ENCODE measurements around the gene TFDP1. TPM values are rescaled to one million over a fixed set of nuclear protein-coding genes. Genes with fewer than 3 reads are reported as not detected.

Gene TFDP1
- total RNA-seq, 5 donors from 2014 or later (not counting 1 experiment from before 2014, with no cell fraction given), result 25.8 to 38.3 (median 34.1) TPM

DNA sequence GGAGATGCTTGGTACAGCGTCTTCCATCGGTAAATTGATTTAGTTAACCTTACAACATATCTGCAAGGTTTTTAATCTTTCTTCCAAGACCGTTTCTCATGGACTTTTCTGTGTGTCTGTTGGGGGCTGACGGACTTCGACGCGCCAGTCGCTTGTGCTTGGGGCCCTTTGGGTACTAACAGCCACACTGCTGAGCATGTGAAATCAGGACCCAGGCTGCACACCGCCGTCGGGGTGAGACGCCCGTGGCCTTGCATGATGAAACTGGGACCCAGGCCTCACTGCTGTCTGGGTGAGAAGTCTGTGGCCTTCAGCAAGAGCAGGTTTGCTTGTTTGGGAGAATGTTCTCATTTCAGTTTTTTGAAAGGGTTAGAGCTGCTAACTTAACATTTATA lies 63.7 kb downstream of the TFDP1 start:
- Mint-ChIP-seq H3K4me3 (peak overlapping the region in 1 of 3 donors; percentile 69), H3K27me3 (no peaks in the 10 kb centered on the region), H3K27ac (no peak overlapping the region), H3K36me3 (no peaks in the 10 kb centered on the region), H3K4me1 (peaks cover 18 to 25% (median 21%) of the 10 kb centered on the region in 3 donors), H3K9me3 (no peaks in the 10 kb centered on the region)
- Histone ChIP-seq H3K27ac (ENCODE audit: low read length) (no peak overlapping the region), H3K4me1 (ENCODE audit: control insufficient read depth in 1 of 2, extremely low read depth in 1 of 2, insufficient read depth in 2 of 2, low read length in 2 of 2) (peaks cover 0 to 28% of the 10 kb centered on the region in 2 experiments), H3K36me3 (ENCODE audit: control insufficient read depth in 2 of 2, extremely low read depth in 1 of 2, insufficient read depth in 1 of 2, low read length in 1 of 2) (no peaks in the 10 kb centered on the region), H3K9me3 (no peaks in the 10 kb centered on the region), H3K27me3 (replicated peaks in 1 of 2; ENCODE audit: control insufficient read depth in 2 of 2, extremely low read depth in 1 of 2, insufficient read depth in 2 of 2, low read length in 1 of 2) (no peaks in the 10 kb centered on the region), H3K4me3 (ENCODE audit: control insufficient read depth in 1 of 2, extremely low read depth in 1 of 2, low read length in 1 of 2) (no peak overlapping the region)
- DNase-seq (peak in 1 of 35 experiments; percentile 1), ATAC-seq (replicated peaks in 1 of 4) (no peak)
- ChIA-PET POLR2A (no interaction called here), CTCF (interaction anchor here in 1 of 2 donors (0.6 kb wide), 1 partner anchor 25 kb away, joined by 3 read pairs; no protein-coding TSS in a partner anchor)
- WGBS (ENCODE audit: insufficient coverage), result 97% methylated on average over 12 of the region's 13 CpGs

DNA sequence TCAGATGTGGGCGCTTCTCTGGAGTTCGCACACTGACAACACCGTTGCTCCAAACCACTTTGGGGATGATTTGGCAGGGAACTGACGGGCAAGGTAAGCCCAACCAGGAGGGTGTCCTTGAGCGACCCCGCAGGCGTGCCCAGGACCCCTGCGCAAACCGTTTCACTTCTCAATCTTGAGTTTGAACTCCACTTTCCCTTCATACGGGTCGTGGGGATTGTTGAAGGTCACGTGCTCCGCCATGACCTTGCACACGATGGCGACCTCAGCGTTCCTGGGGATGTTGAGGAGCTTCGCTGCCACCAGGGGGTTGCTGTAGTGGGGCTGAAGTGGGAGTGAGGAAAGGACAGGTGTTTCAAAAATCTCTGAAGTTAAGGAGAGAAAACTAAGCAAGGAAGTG lies 64.7 kb downstream of the TFDP1 start:
- no peaks in the 10 kb centered on the region for H3K9me3 Mint-ChIP-seq
- no peaks in the 10 kb centered on the region for H3K27me3 ChIP-seq (replicated peaks in 1 of 2; ENCODE audit: control insufficient read depth in 2 of 2, extremely low read depth in 1 of 2, insufficient read depth in 2 of 2, low read length in 1 of 2)
- H3K27ac ChIP-seq (ENCODE audit: low read length), result no peak overlapping the region
- peaks cover 0 to 38% of the 10 kb centered on the region in 2 experiments for H3K4me1 ChIP-seq (ENCODE audit: control insufficient read depth in 1 of 2, extremely low read depth in 1 of 2, insufficient read depth in 2 of 2, low read length in 2 of 2)
- H3K4me3 ChIP-seq (ENCODE audit: control insufficient read depth in 1 of 2, extremely low read depth in 1 of 2, low read length in 1 of 2), result no peak overlapping the region
- WGBS (ENCODE audit: insufficient coverage), result 94% methylated on average over 13 of the region's 17 CpGs
- no peak overlapping the region for H3K4me3 Mint-ChIP-seq
- DNase-seq (no peak), ATAC-seq (replicated peaks in 1 of 4) (no peak)
- no peaks in the 10 kb centered on the region for H3K27me3 Mint-ChIP-seq
- ChIA-PET CTCF (no interaction called here), POLR2A (no interaction called here)
- H3K36me3 ChIP-seq (ENCODE audit: control insufficient read depth in 2 of 2, extremely low read depth in 1 of 2, insufficient read depth in 1 of 2, low read length in 1 of 2), result no peaks in the 10 kb centered on the region
- peaks cover 18 to 29% (median 27%) of the 10 kb centered on the region in 3 donors for H3K4me1 Mint-ChIP-seq
- H3K36me3 Mint-ChIP-seq, result no peaks in the 10 kb centered on the region
- no peaks in the 10 kb centered on the region for H3K9me3 ChIP-seq
- H3K27ac Mint-ChIP-seq, result no peak overlapping the region

DNA sequence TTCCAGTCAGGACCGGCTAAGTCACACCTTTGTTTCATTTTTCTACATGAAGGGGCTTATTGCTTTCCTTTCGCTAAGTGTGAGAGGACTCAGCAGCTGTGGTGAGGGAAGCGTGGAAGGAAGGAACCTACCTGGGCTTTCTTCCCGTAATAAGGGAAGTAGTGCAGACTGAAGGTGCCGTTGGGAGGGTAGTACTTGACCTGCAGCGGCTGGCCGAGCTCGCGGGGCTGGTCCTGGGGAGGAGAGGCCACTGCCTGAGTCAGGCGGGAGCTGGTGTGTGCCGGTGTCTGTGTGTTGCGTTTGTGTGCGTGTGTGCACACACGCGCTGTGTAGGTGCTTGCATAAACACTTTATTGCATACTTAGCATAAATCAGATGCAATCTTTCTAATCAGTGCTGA lies 65.7 kb downstream of the TFDP1 start:
- H3K4me1 ChIP-seq (ENCODE audit: control insufficient read depth in 1 of 2, extremely low read depth in 1 of 2, insufficient read depth in 2 of 2, low read length in 2 of 2), result peaks cover 0 to 40% of the 10 kb centered on the region in 2 experiments
- no peaks in the 10 kb centered on the region for H3K36me3 Mint-ChIP-seq
- no peaks in the 10 kb centered on the region for H3K36me3 ChIP-seq (ENCODE audit: control insufficient read depth in 2 of 2, extremely low read depth in 1 of 2, insufficient read depth in 1 of 2, low read length in 1 of 2)
- H3K4me3 Mint-ChIP-seq, result no peak overlapping the region
- POLR2A ChIA-PET, result no interaction called here
- peaks cover 18 to 29% (median 27%) of the 10 kb centered on the region in 3 donors for H3K4me1 Mint-ChIP-seq
- no peaks in the 10 kb centered on the region for H3K27me3 ChIP-seq (replicated peaks in 1 of 2; ENCODE audit: control insufficient read depth in 2 of 2, extremely low read depth in 1 of 2, insufficient read depth in 2 of 2, low read length in 1 of 2)
- no peaks in the 10 kb centered on the region for H3K9me3 Mint-ChIP-seq
- DNase-seq (peak in 2 of 35 experiments; percentile 5 to 18), ATAC-seq (replicated peaks in 1 of 4) (no peak)
- CTCF ChIA-PET, result no interaction called here
- H3K4me3 ChIP-seq (ENCODE audit: control insufficient read depth in 1 of 2, extremely low read depth in 1 of 2, low read length in 1 of 2), result no peak overlapping the region
- H3K27me3 Mint-ChIP-seq, result no peaks in the 10 kb centered on the region
- WGBS (ENCODE audit: insufficient coverage), result 96% methylated on average over 12 of the region's 15 CpGs
- H3K27ac ChIP-seq (ENCODE audit: low read length), result no peak overlapping the region
- H3K27ac Mint-ChIP-seq, result no peak overlapping the region
- no peaks in the 10 kb centered on the region for H3K9me3 ChIP-seq

DNA sequence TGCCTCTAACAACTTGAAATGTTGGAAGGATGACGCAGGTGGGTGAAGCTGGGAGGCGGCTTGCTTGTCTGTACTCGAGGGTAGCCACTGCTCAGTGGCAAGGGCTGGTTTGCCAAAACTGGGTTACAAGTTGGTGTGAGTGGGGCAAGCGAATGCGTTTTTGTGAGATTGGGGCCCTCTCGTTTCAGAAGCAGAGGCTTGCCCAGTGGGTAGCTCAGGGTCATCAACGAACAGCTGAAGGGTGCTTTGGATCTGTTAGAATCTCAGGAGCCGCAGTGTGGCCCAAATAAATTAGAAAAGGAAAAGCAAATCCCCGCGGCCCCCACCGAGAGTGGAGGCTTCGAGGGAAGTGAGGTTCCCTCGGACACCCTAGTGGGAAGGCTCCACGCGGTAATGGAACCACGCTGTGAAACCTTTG lies 66.2 kb downstream of the TFDP1 start:
- WGBS (ENCODE audit: insufficient coverage), result 95% methylated on average over 11 of the region's 16 CpGs

DNA sequence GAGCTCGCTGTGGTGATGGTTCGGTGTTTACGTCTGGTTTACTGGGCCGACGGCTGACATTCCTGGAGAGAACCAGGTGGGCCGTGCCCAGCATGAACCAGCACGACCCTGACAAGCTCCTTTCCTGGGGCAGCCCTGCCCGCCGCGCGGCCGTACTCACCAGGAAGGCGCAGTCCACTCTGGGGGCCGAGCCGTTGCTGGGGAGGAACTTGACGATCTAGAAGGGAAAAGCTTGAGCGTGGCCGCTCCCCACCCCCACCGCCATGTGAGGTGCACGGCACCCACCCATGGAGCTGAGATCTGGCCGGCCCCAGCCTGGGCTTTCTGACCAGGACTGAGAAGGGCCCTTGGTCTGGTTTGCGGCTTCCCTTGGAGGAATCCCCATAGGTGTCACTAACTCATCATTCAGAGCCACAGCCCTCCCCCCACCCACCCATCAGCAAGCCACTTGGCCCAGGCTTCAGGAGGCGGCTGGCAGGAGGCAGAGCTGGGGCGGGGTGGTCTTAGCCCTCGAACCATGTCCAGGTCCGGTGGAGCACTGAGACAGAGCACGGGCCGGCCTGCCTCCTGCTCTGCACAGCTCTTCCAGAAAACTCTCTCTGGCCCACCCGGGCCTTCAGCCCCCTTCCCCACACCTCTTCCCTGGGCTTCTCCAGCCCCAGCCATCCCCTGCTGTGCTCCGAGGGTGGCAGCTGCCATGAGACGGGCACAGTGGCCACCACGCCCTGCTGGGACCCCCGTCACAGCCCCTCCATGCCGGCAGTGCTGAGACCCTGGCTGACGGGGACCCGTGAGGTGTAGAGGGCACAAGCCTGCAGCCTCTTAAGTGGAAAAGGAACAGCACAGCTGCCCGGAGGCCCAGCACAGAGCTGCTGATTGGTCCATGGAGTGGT lies 67.2 kb downstream of the TFDP1 start:
- ATAC-seq (replicated peaks in 1 of 4), result no peak
- H3K36me3 ChIP-seq (ENCODE audit: control insufficient read depth in 2 of 2, extremely low read depth in 1 of 2, insufficient read depth in 1 of 2, low read length in 1 of 2), result no peaks in the 10 kb centered on the region
- peaks cover 6 to 20% (median 16%) of the 10 kb centered on the region in 3 donors for H3K4me1 Mint-ChIP-seq
- no peaks in the 10 kb centered on the region for H3K9me3 Mint-ChIP-seq
- H3K27ac ChIP-seq (ENCODE audit: low read length), result no peak overlapping the region
- peak in 2 of 35 experiments; percentile 11 to 23 for DNase-seq
- H3K4me3 Mint-ChIP-seq, result no peak overlapping the region
- ChIA-PET POLR2A (no interaction called here), CTCF (no interaction called here)
- WGBS (ENCODE audit: insufficient coverage), result 94% methylated on average over 29 of the region's 37 CpGs
- no peaks in the 10 kb centered on the region for H3K27me3 Mint-ChIP-seq
- no peaks in the 10 kb centered on the region for H3K9me3 ChIP-seq
- H3K27me3 ChIP-seq (replicated peaks in 1 of 2; ENCODE audit: control insufficient read depth in 2 of 2, extremely low read depth in 1 of 2, insufficient read depth in 2 of 2, low read length in 1 of 2), result no peaks in the 10 kb centered on the region
- H3K27ac Mint-ChIP-seq, result no peak overlapping the region
- H3K4me1 ChIP-seq (ENCODE audit: control insufficient read depth in 1 of 2, extremely low read depth in 1 of 2, insufficient read depth in 2 of 2, low read length in 2 of 2), result peaks cover 0 to 32% of the 10 kb centered on the region in 2 experiments
- H3K36me3 Mint-ChIP-seq, result no peaks in the 10 kb centered on the region
- H3K4me3 ChIP-seq (ENCODE audit: control insufficient read depth in 1 of 2, extremely low read depth in 1 of 2, low read length in 1 of 2), result no peak overlapping the region

More for the DNA sequence above, 66.2 kb downstream of the TFDP1 start:
- H3K27ac Mint-ChIP-seq, result no peak overlapping the region
- CTCF ChIA-PET, result no interaction called here
- peaks cover 0 to 40% of the 10 kb centered on the region in 2 experiments for H3K4me1 ChIP-seq (ENCODE audit: control insufficient read depth in 1 of 2, extremely low read depth in 1 of 2, insufficient read depth in 2 of 2, low read length in 2 of 2)
- ATAC-seq (replicated peaks in 1 of 4), result no peak
- no peak overlapping the region for H3K4me3 ChIP-seq (ENCODE audit: control insufficient read depth in 1 of 2, extremely low read depth in 1 of 2, low read length in 1 of 2)
- no peak overlapping the region for H3K27ac ChIP-seq (ENCODE audit: low read length)
- H3K36me3 Mint-ChIP-seq, result no peaks in the 10 kb centered on the region
- H3K9me3 ChIP-seq, result no peaks in the 10 kb centered on the region
- peaks cover 16 to 29% (median 26%) of the 10 kb centered on the region in 3 donors for H3K4me1 Mint-ChIP-seq
- no peaks in the 10 kb centered on the region for H3K27me3 ChIP-seq (replicated peaks in 1 of 2; ENCODE audit: control insufficient read depth in 2 of 2, extremely low read depth in 1 of 2, insufficient read depth in 2 of 2, low read length in 1 of 2)
- H3K36me3 ChIP-seq (ENCODE audit: control insufficient read depth in 2 of 2, extremely low read depth in 1 of 2, insufficient read depth in 1 of 2, low read length in 1 of 2), result no peaks in the 10 kb centered on the region
- POLR2A ChIA-PET, result no interaction called here
- peak in 1 of 35 experiments; percentile 6 for DNase-seq
- no peak overlapping the region for H3K4me3 Mint-ChIP-seq
- no peaks in the 10 kb centered on the region for H3K9me3 Mint-ChIP-seq
- no peaks in the 10 kb centered on the region for H3K27me3 Mint-ChIP-seq

DNA sequence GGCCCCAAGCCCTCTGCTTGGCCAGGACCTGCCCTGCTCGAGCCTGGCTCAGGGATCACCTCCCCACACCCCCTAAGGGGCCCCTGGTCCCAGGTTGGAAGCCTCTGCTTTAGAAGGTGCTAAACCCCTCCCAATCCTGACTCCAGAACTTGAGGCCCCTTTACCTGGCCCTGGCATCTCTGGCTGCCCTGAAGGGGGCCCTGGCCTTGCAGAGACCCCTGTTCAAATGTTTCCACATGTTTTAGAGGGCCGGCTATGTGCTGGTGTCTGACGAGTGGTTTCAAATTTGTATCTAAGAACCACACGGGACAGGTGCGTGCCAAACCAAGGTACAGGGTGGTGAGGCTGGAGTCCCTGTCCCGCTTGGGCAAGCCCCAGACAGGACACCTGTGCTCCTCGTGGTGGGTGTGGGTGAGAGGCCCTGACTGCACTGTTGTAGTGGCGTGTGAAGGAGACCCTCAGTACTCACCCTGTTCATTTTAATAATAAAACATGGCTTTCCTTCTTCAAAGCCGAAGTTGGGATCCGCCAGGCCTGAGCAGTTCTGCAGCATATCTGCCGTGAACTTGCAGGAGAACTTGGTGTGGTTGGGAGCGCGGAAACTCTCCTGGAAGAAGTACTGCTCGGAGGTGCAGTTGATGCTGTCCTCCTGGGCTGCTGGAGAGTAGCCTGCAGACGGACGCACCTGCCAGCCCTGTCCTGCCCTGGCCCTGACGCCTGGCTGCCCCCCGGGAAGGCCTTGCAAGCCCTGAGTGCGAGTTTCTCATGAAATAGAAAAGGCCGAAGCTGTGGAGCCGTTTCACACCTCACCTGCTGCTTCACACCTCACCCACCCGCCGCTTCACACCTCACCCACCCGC lies 68.1 kb downstream of the TFDP1 start:
- DNase-seq (peak in 1 of 35 experiments; percentile 8), ATAC-seq (replicated peaks in 1 of 4) (peak in 1 of 4 experiments; percentile 32)
- no peak overlapping the region for H3K4me3 Mint-ChIP-seq
- H3K27me3 Mint-ChIP-seq, result no peaks in the 10 kb centered on the region
- H3K27ac ChIP-seq (ENCODE audit: low read length), result peak overlapping the region; percentile 29
- H3K9me3 ChIP-seq, result no peaks in the 10 kb centered on the region
- no peak overlapping the region for H3K4me3 ChIP-seq (ENCODE audit: control insufficient read depth in 1 of 2, extremely low read depth in 1 of 2, low read length in 1 of 2)
- H3K36me3 Mint-ChIP-seq, result no peaks in the 10 kb centered on the region
- POLR2A ChIA-PET, result no interaction called here
- peaks cover 0 to 26% of the 10 kb centered on the region in 2 experiments for H3K4me1 ChIP-seq (ENCODE audit: control insufficient read depth in 1 of 2, extremely low read depth in 1 of 2, insufficient read depth in 2 of 2, low read length in 2 of 2)
- peaks cover 0 to 12% (median 8%) of the 10 kb centered on the region in 3 donors for H3K4me1 Mint-ChIP-seq
- CTCF ChIA-PET, result no interaction called here
- 92% methylated on average over 16 of the region's 24 CpGs for WGBS (ENCODE audit: insufficient coverage)
- H3K27ac Mint-ChIP-seq, result no peak overlapping the region
- no peaks in the 10 kb centered on the region for H3K36me3 ChIP-seq (ENCODE audit: control insufficient read depth in 2 of 2, extremely low read depth in 1 of 2, insufficient read depth in 1 of 2, low read length in 1 of 2)
- H3K9me3 Mint-ChIP-seq, result no peaks in the 10 kb centered on the region
- peaks cover 0 to 7% of the 10 kb centered on the region in 2 experiments for H3K27me3 ChIP-seq (replicated peaks in 1 of 2; ENCODE audit: control insufficient read depth in 2 of 2, extremely low read depth in 1 of 2, insufficient read depth in 2 of 2, low read length in 1 of 2)
